Tibial artery (tissue), 4 donors: Measurements from ENCODE around the gene CKB.
A peak's percentile ranks its signal among the peaks of the same experiment; 100 is the strongest.

Experiments used
- DNase-seq, 2 donors: peaks; one replicate each; pipeline ENCODE4 v3.0.0-alpha.2; 2019
- H3K27ac ChIP-seq, 2 donors: fragments of 200-600 bp; sonication (generic) in 1 of 2; 1 replicate in 1 of 2; 2 replicates in 1 of 2; pipeline ENCODE4 v1.5.1; 2018 to 2019; ENCODE audit warnings: mild to moderate bottlenecking in 1 of 2
- H3K27me3 ChIP-seq, 2 donors: fragments of 200-600 bp; sonication (generic) in 1 of 2; one replicate each; pipeline versions ENCODE4 v1.5.1 to v1.6.0; 2016 to 2019
- H3K36me3 ChIP-seq, 3 donors: fragments of 200-600 bp; sonication (generic) in 2 of 3; one replicate each; pipeline ENCODE4 v1.5.1; 2016 to 2019; ENCODE audit warnings: mild to moderate bottlenecking in 2 of 3
- H3K4me1 ChIP-seq, 4 donors: fragments of 200-600 bp; sonication (generic) in 2 of 4; 1 replicate in 3 of 4; 2 replicates in 1 of 4; pipeline ENCODE4 v1.5.1; 2016 to 2019
- H3K4me3 ChIP-seq, 2 donors: fragments of 200-600 bp; sonication (generic) in 1 of 2; 1 replicate in 1 of 2; 2 replicates in 1 of 2; pipeline ENCODE4 v1.5.1; 2018 to 2019; ENCODE audit warnings: mild to moderate bottlenecking in 2 of 2
- H3K9me3 ChIP-seq, 3 donors: fragments of 200-600 bp; sonication (generic) in 1 of 3; one replicate each; pipeline ENCODE4 v1.5.1; 2016 to 2019
- CTCF ChIP-seq, 2 experiments: fragments of 200-600 bp in 1 of 2; fragments of 450-650 bp in 1 of 2; IDR thresholded peaks; one replicate each; pipeline ENCODE4 v1.5.1; 2017 to 2019; ENCODE audit warnings: antibody characterized with exemption in 2 of 2, mild to moderate bottlenecking in 1 of 2, moderate library complexity in 1 of 2
- intact Hi-C: fragments of 100-400 bp; cut with DNase I; formaldehyde crosslinking; loops from one replicate; pipeline ENCODE4 v1.15.0; 2023; ENCODE audit warnings: low total_unique reads

CKB gene

DNA sequence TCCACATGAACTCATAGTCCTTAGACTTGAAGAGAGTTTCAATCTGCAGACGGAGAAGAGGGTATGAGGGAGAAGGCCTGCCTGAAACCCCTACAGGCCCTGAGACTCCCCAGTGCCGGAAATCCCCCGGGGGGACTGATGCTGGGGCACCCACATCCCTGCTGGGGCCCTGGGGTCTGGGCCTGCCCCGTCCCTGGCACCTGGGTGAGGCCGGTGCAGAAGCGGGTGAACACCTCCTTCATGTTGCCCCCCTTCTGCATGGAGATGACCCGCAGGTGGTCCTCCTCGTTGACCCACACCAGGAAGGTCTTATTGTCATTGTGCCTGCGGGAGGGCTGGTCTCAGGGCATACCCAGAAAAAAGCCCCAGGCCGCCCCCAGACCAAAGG is 2.4 kb downstream of the CKB start:
- H3K27me3 ChIP-seq, result no peaks in the 10 kb centered on the region
- intact Hi-C loops, result loop anchor here (2.0 kb wide), 1 partner anchor 21 kb away; no protein-coding TSS in a partner anchor
- no peak for DNase-seq
- H3K4me3 ChIP-seq, result peak overlapping the region; percentile 65 to 85
- no peak for TF ChIP-seq CTCF (IDR thresholded peaks at IDR 0.05)
- H3K27ac ChIP-seq, result peak overlapping the region; percentile 84 to 90
- peaks cover 4 to 7% (median 5%) of the 10 kb centered on the region in 3 donors for H3K36me3 ChIP-seq
- H3K4me1 ChIP-seq, result peaks cover 0 to 57% (median 47%) of the 10 kb centered on the region in 4 donors
- H3K9me3 ChIP-seq, result no peaks in the 10 kb centered on the region

DNA sequence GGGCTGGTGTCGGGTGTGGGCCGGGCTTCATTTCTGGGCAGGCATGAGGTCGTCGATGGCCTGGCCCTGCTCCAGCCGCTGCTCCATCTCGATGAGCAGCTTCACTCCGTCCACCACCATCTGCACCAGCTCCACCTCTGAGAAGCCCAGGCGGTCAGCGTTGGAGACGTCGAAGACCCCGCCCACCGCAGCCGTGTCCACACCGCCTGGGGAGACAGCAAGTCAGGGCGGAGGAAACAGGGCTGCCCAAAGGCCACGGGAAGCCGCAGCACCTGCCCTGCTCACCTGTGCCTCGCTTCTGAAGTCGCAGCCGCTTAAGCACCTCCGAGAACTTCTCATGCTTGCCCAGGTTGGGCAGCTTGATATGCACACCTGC is 2.8 kb downstream of the CKB start:
- no peaks in the 10 kb centered on the region for H3K27me3 ChIP-seq
- H3K36me3 ChIP-seq, result peaks cover 4 to 7% (median 5%) of the 10 kb centered on the region in 3 donors
- H3K9me3 ChIP-seq, result no peaks in the 10 kb centered on the region
- DNase-seq, result peak in 1 of 2 donors; percentile 78
- TF ChIP-seq CTCF (IDR thresholded peaks at IDR 0.05), result no peak
- intact Hi-C loops, result loop anchor here (2.0 kb wide), 2 partner anchors 21 to 27 kb away; no protein-coding TSS in a partner anchor
- peak overlapping the region; percentile 84 to 90 for H3K27ac ChIP-seq
- no peak overlapping the region for H3K4me3 ChIP-seq
- peaks cover 0 to 57% (median 47%) of the 10 kb centered on the region in 4 donors for H3K4me1 ChIP-seq

GRCh38 chr14:103519043-103519836 is 3.4 kb downstream of the CKB start:
- DNase-seq, result peak in 1 of 2 donors; percentile 88
- H3K4me1 ChIP-seq, result peaks cover 0 to 57% (median 47%) of the 10 kb centered on the region in 4 donors
- H3K27ac ChIP-seq, result peak overlapping the region; percentile 84 to 90
- peaks cover 4 to 7% (median 5%) of the 10 kb centered on the region in 3 donors for H3K36me3 ChIP-seq
- TF ChIP-seq CTCF (IDR thresholded peaks at IDR 0.05), result no peak
- intact Hi-C loops, result loop anchor here (2.0 kb wide), 1 partner anchor 28 kb away; no protein-coding TSS in a partner anchor
- H3K4me3 ChIP-seq, result no peak overlapping the region
- no peaks in the 10 kb centered on the region for H3K27me3 ChIP-seq
- H3K9me3 ChIP-seq, result no peaks in the 10 kb centered on the region

- H3K27me3 ChIP-seq, result no peaks in the 10 kb centered on the region
- DNase-seq, result peak in 1 of 2 donors; percentile 86
- peaks cover 0 to 63% (median 54%) of the 10 kb centered on the region in 4 donors for H3K4me1 ChIP-seq
- peak; percentile 94 to 96 for TF ChIP-seq CTCF (IDR thresholded peaks at IDR 0.05)
- peaks cover 4 to 7% (median 5%) of the 10 kb centered on the region in 3 donors for H3K36me3 ChIP-seq
- no peaks in the 10 kb centered on the region for H3K9me3 ChIP-seq
- peak overlapping the region; percentile 84 to 90 for H3K27ac ChIP-seq
- H3K4me3 ChIP-seq, result no peak overlapping the region
- intact Hi-C loops, result loop anchor here (2.0 kb wide), 1 partner anchor 28 kb away; no protein-coding TSS in a partner anchor
Observed at GRCh38 chr14:103518422-103519042, 4.1 kb downstream of the CKB start.

DNA sequence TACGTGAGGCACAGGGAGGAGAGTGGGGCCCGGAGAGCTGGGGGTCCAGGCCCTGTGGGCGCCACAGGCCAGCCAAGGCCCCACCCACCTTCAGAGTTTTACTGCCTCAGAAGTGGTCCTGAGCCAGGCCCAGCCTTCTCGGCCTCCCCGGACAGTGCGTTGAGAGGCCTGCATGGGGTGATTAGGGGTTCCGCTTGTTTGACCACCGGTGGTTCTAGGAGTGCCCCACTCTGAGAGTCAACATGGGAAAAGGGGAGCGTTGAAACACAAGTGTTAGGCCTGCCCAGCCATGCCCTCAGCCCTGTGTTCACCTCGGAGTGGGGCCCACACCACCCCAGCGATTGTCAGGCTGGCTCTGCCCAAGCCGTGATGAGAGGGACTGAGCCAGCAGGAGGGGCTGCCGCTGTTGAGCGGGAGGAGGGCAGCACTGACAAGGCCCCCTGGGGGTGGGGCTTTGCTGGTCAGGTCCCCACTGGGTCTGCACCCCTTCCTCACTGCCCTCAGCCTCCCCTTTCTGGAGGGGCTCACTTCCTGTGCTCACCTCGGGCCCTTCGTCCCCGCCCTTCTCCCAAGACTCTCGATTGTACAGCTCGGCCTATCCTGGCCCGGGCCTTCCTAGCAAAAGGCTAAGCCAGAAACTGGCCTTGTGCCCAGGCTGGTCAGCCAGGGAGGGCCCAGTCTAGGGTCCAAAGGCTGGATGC is 4.8 kb downstream of the CKB start:
- no peak for TF ChIP-seq CTCF (IDR thresholded peaks at IDR 0.05)
- H3K36me3 ChIP-seq, result peaks cover 4 to 7% (median 5%) of the 10 kb centered on the region in 3 donors
- H3K27me3 ChIP-seq, result no peaks in the 10 kb centered on the region
- no peaks in the 10 kb centered on the region for H3K9me3 ChIP-seq
- peak overlapping the region; percentile 84 to 90 for H3K27ac ChIP-seq
- DNase-seq, result no peak
- intact Hi-C loops, result loop anchor here (2.0 kb wide), 1 partner anchor 29 kb away; no protein-coding TSS in a partner anchor
- H3K4me3 ChIP-seq, result no peak overlapping the region
- peaks cover 0 to 65% (median 55%) of the 10 kb centered on the region in 4 donors for H3K4me1 ChIP-seq
